H1 (cell line): Measurements from ENCODE around the gene TMEM200C. TPM values are rescaled to one million over a fixed set of nuclear protein-coding genes. Genes with fewer than 3 reads are reported as not detected.

ENCODE experiments used
- CTCF ChIA-PET: fragments of 300-600 bp; sonication (Branson Sonifier 250); formaldehyde crosslinking; loops from one replicate; lab custom pipeline; 2021; ENCODE audit not compliant: partially characterized antibody; lab: Charles Lee
- POLR2A ChIA-PET: fragments of 300-600 bp; sonication (Branson Sonifier 250); formaldehyde crosslinking; loops from one replicate; lab custom pipeline; 2021; ENCODE audit warnings: inconsistent platforms; ENCODE audit not compliant: partially characterized antibody; lab: Charles Lee
- DNase-seq, 2 experiments: peaks; one replicate each; pipeline versions ENCODE4 v3.0.0 to v3.0.0-alpha.2; 2010 to 2022; ENCODE audit warnings: low spot score in 2 of 2, low read depth in 1 of 2, mixed read lengths in 1 of 2
- FAIRE-seq: peaks from 2 replicates; lab custom pipeline; 2011; peaks lifted over from hg19 to GRCh38; lab: Jason Lieb, UNC
- H2AFZ ChIP-seq: 2 replicates; pipeline ENCODE4 v1.8.1; 2012; ENCODE audit warnings: low read length, inconsistent platforms
- H2AK5ac ChIP-seq: 2 replicates; pipeline ENCODE4 v1.6.1; 2013; ENCODE audit warnings: low read depth, low read length
- H2BK120ac ChIP-seq: replicated peaks from 2 replicates; pipeline ENCODE3; 2013; ENCODE audit warnings: low read depth, low read length, inconsistent platforms
- H2BK12ac ChIP-seq: 2 replicates; pipeline ENCODE4 v1.6.1; 2013; ENCODE audit warnings: low read depth, low read length
- H2BK15ac ChIP-seq: 2 replicates; pipeline ENCODE4 v1.6.1; 2013; ENCODE audit warnings: low read length
- H2BK20ac ChIP-seq: 2 replicates; pipeline ENCODE4 v1.6.1; 2013; ENCODE audit warnings: low read length
- H2BK5ac ChIP-seq: 2 replicates; pipeline ENCODE4 v1.6.1; 2013; ENCODE audit warnings: low read depth, low read length
- H3K14ac ChIP-seq: 2 replicates; pipeline ENCODE4 v1.6.1; 2013; ENCODE audit warnings: inconsistent platforms; ENCODE audit not compliant: insufficient read length
- H3K18ac ChIP-seq: 2 replicates; pipeline ENCODE4 v1.6.1; 2013; ENCODE audit warnings: low read length; ENCODE audit errors: extremely low read depth
- H3K23ac ChIP-seq: 2 replicates; pipeline ENCODE4 v1.6.1; 2013; ENCODE audit warnings: inconsistent platforms; ENCODE audit not compliant: insufficient read length
- H3K23me2 ChIP-seq: 2 replicates; pipeline ENCODE4 v1.6.1; 2013; ENCODE audit warnings: low read depth, low read length
- H3K27ac ChIP-seq: 2 replicates; pipeline ENCODE4 v1.6.1; 2011; ENCODE audit warnings: low read depth, low read length, inconsistent platforms
- H3K27me3 ChIP-seq, 4 experiments: replicated peaks in 1 of 4; 1 replicate in 1 of 4; 2 replicates in 3 of 4; pipeline versions ENCODE4 v1.6.1 to v1.8.1; 2011 to 2013; ENCODE audit warnings: low read length in 3 of 4, mild to moderate bottlenecking in 3 of 4, inconsistent platforms in 2 of 4, mixed read lengths in 2 of 4, moderate library complexity in 1 of 4; ENCODE audit not compliant: control insufficient read depth in 3 of 4, insufficient read depth in 3 of 4; ENCODE audit errors: extremely low read depth in 1 of 4
- H3K36me3 ChIP-seq, 4 experiments: 2 replicates each; pipeline versions ENCODE4 v1.6.1 to v1.8.1; 2011 to 2013; ENCODE audit warnings: mild to moderate bottlenecking in 4 of 4, low read length in 3 of 4, moderate library complexity in 2 of 4, control low read depth in 1 of 4, inconsistent platforms in 1 of 4; ENCODE audit not compliant: insufficient read depth in 4 of 4, control insufficient read depth in 2 of 4
- H3K4ac ChIP-seq: replicated peaks from 2 replicates; pipeline ENCODE3; 2013; ENCODE audit warnings: low read length, low read depth, mixed read lengths, inconsistent platforms; ENCODE audit not compliant: insufficient read length
- H3K4me1 ChIP-seq, 4 experiments: replicated peaks in 1 of 4; 1 replicate in 1 of 4; 2 replicates in 3 of 4; pipeline versions ENCODE4 v1.6.1 to v1.8.1; 2011 to 2013; ENCODE audit warnings: low read length in 3 of 4, inconsistent platforms in 2 of 4, mixed read lengths in 1 of 4; ENCODE audit not compliant: insufficient read depth in 4 of 4, control insufficient read depth in 3 of 4
- H3K4me2 ChIP-seq, 2 experiments: 2 replicates each; pipeline versions ENCODE4 v1.6.1 to v1.8.1; 2011 to 2013; ENCODE audit warnings: low read depth in 2 of 2, low read length in 2 of 2, control low read depth in 1 of 2, inconsistent platforms in 1 of 2, mild to moderate bottlenecking in 1 of 2; ENCODE audit not compliant: insufficient read depth in 1 of 2
- H3K4me3 ChIP-seq, 4 experiments: fragments of 200-600, 300-600 bp in 1 of 4; sonication (generic), shearing (Covaris generic), sonication (Bioruptor Twin) in 1 of 4; 2 replicates each; pipeline versions ENCODE4 v1.5.1 to v1.8.1; 2011 to 2016; ENCODE audit warnings: low read length in 4 of 4, low read depth in 3 of 4, control low read depth in 2 of 4, inconsistent platforms in 2 of 4, mild to moderate bottlenecking in 2 of 4, mixed read lengths in 1 of 4, moderate library complexity in 1 of 4; ENCODE audit not compliant: insufficient read depth in 2 of 4; ENCODE audit errors: extremely low read depth in 1 of 4
- H3K56ac ChIP-seq: replicated peaks from 2 replicates; pipeline ENCODE3; 2013; ENCODE audit warnings: low read depth, mild to moderate bottlenecking, mixed read lengths, low read length, inconsistent platforms; ENCODE audit not compliant: insufficient read length
- H3K79me1 ChIP-seq: 2 replicates; pipeline ENCODE4 v1.6.1; 2013; ENCODE audit warnings: low read depth, low read length, control low read depth
- H3K79me2 ChIP-seq, 2 experiments: 2 replicates each; pipeline versions ENCODE4 v1.6.1 to v1.8.1; 2012 to 2013; ENCODE audit warnings: low read length in 2 of 2, mild to moderate bottlenecking in 2 of 2, inconsistent platforms in 1 of 2; ENCODE audit not compliant: insufficient read depth in 2 of 2, control insufficient read depth in 1 of 2
- H3K9ac ChIP-seq, 4 experiments: replicated peaks in 1 of 4; 1 replicate in 1 of 4; 2 replicates in 3 of 4; pipeline versions ENCODE4 v1.6.1 to v1.8.1; 2011 to 2013; ENCODE audit warnings: low read depth in 3 of 4, low read length in 3 of 4, control low read depth in 2 of 4, mild to moderate bottlenecking in 2 of 4, moderate library complexity in 2 of 4, inconsistent platforms in 1 of 4; ENCODE audit errors: extremely low read depth in 1 of 4
- H3K9me3 ChIP-seq, 2 experiments: 2 replicates each; pipeline versions ENCODE4 v1.6.1 to v1.8.1; 2012 to 2013; ENCODE audit warnings: mild to moderate bottlenecking in 2 of 2, moderate library complexity in 2 of 2, control low read depth in 1 of 2, inconsistent platforms in 1 of 2, low read depth in 1 of 2, low read length in 1 of 2, mixed read lengths in 1 of 2; ENCODE audit not compliant: insufficient read depth in 2 of 2
- H4K20me1 ChIP-seq, 2 experiments: replicated peaks in 1 of 2; 2 replicates each; pipeline versions ENCODE3 to v1.8.1; 2011 to 2013; ENCODE audit warnings: inconsistent platforms in 2 of 2, low read length in 2 of 2, mild to moderate bottlenecking in 1 of 2; ENCODE audit not compliant: insufficient read depth in 2 of 2, control insufficient read depth in 1 of 2
- H4K5ac ChIP-seq: 2 replicates; pipeline ENCODE4 v1.6.1; 2013; ENCODE audit warnings: low read length, low read depth, mixed read lengths, inconsistent platforms; ENCODE audit not compliant: insufficient read length
- H4K8ac ChIP-seq: 2 replicates; pipeline ENCODE4 v1.8.0; 2013; ENCODE audit warnings: mild to moderate bottlenecking, moderate library complexity, low read length, inconsistent platforms; ENCODE audit not compliant: insufficient read depth; ENCODE audit errors: extremely low read depth
- H4K91ac ChIP-seq: replicated peaks from 2 replicates; pipeline ENCODE3; 2013; ENCODE audit warnings: low read length, mixed read lengths, inconsistent platforms; ENCODE audit not compliant: insufficient read length
- ASH2L ChIP-seq: fragments of 200-600, 300-600 bp; sonication (generic); IDR thresholded peaks from one replicate; pipeline ENCODE4 v1.7.1; 2017; ENCODE audit warnings: low read length
- BRCA1 ChIP-seq: IDR thresholded peaks from 2 replicates; pipeline ENCODE4 v1.6.1; 2012; ENCODE audit warnings: low read depth, low read length, improper control_type of control experiment
- GTF2F1 ChIP-seq: IDR thresholded peaks from 2 replicates; pipeline ENCODE4 v1.6.1; 2012; ENCODE audit warnings: low read depth, low read length, improper control_type of control experiment, borderline replicate concordance
- PHF8 ChIP-seq: fragments of 200-600 bp; sonication (generic); conservative IDR thresholded peaks from 2 replicates; pipeline ENCODE4 v1.7.1; 2012; ENCODE audit warnings: low read depth, mild to moderate bottlenecking, inconsistent platforms, low read length, moderate library complexity
- POLR2A ChIP-seq, 2 experiments: IDR thresholded peaks; 1 replicate in 1 of 2; 2 replicates in 1 of 2; pipeline ENCODE4 v1.6.1; 2011; ENCODE audit warnings: low read depth in 2 of 2, low read length in 2 of 2, mild to moderate bottlenecking in 2 of 2; ENCODE audit errors: control extremely low read depth in 1 of 2
- RAD21 ChIP-seq, 2 experiments: IDR thresholded peaks in 1 of 2; conservative IDR thresholded peaks in 1 of 2; 2 replicates each; pipeline ENCODE4 v1.6.1; 2011; ENCODE audit warnings: low read depth in 2 of 2, low read length in 2 of 2, improper control_type of control experiment in 1 of 2, inconsistent platforms in 1 of 2, mild to moderate bottlenecking in 1 of 2, moderate library complexity in 1 of 2
- RBBP5 ChIP-seq: IDR thresholded peaks from 2 replicates; pipeline ENCODE4 v1.7.1; 2012; ENCODE audit warnings: low read depth, mild to moderate bottlenecking, inconsistent platforms, low read length, moderate library complexity, borderline replicate concordance
- SIN3A ChIP-seq, 2 experiments: IDR thresholded peaks in 1 of 2; conservative IDR thresholded peaks in 1 of 2; 2 replicates each; pipeline ENCODE4 v1.6.1; 2011 to 2012; ENCODE audit warnings: low read length in 2 of 2, improper control_type of control experiment in 1 of 2, low read depth in 1 of 2, mild to moderate bottlenecking in 1 of 2
- SIRT6 ChIP-seq: IDR thresholded peaks from one replicate; pipeline ENCODE4 v1.7.1; 2012; ENCODE audit warnings: low read length, inconsistent platforms
- TAF1 ChIP-seq: IDR thresholded peaks from 2 replicates; pipeline ENCODE4 v1.6.1; 2011; ENCODE audit warnings: mild to moderate bottlenecking, low read depth, low read length
- TEAD4 ChIP-seq: IDR thresholded peaks from 2 replicates; pipeline ENCODE4 v1.6.1; 2012; ENCODE audit warnings: low read depth, low read length, inconsistent platforms, mixed read lengths
- WGBS, 2 experiments: shearing (Covaris generic) in 1 of 2; methylation state at CpG; one replicate each; pipeline versions ENCODE4 v1.1.6 to v1.1.7; 2013 to 2015; ENCODE audit warnings: low lambda C conversion rate in 2 of 2, mixed read lengths in 2 of 2, inconsistent platforms in 1 of 2, low coverage in 1 of 2, missing lambda C conversion rate in 1 of 2; ENCODE audit not compliant: insufficient replicate concordance in 2 of 2, insufficient coverage in 1 of 2, insufficient read length in 1 of 2; ENCODE audit errors: extremely low coverage in 1 of 2, missing lambda C conversion rate in 1 of 2; 5-methylcytosine and 5-hydroxymethylcytosine counted together
- polyA plus RNA-seq, 7 experiments: library from polyadenylated mRNA; depleted of rRNA in 3 of 7; stranded (reverse) in 5 of 7; unstranded in 2 of 7; fragments of >200 nt in 5 of 7; fragments of 200-250 nt in 2 of 7; gene quantifications; 1 replicate in 5 of 7; 2 replicates in 1 of 7; 4 replicates in 1 of 7; pipeline versions ENCODE4 v1.2.1 to v1.2.3, GENCODE V29; 2011 to 2013; ENCODE audit warnings: missing spikeins in 2 of 7, mixed read lengths in 2 of 7
- total RNA-seq: library from RNA; stranded (reverse); fragmentation: NEBNext Ultra II Directional; extraction: Animal tissue kit (Norgen Biotek cat#: 25700); gene quantifications from 2 replicates; pipeline ENCODE4 v1.2.1, GENCODE V29; 2021

TMEM200C gene
- total and polyA plus RNA-seq, 2 of the 8 experiments (the other 6 are each of a cell fraction or from before 2014, with no cell fraction given): 3.4 to 9.6 TPM

DNA sequence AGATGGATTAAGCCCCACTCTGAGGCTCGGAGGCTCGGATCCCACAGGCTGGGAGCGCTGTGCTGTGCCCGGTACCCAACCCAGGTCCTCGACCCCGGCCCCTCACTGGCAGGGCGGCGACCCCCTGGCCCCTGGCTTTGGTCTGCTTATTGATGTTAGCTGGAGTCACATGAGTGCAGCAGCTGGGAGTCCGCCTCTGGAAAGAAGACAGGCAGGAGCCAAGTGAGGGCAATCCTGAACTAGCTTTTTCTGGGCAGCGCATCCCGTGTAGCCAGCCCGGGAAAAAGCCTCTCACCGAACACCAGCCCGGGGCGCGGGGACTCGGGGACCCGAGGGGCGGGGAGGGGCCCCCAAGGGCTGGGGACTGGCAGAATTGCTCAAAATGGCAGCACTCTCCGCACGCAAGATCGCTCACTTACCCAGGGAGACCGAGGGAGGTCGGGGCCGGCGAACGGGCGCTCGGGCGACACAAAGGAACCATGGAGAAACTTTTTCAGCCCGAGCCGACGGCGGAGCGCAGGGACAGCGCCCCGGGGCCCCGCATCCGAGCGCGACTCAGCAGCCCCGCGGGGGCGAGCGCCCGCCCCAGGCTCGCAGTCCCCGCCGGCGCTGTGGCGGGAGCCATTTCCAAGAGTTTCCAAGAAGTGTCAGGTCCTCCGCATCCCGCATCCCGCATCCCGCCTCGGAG, 567 bp downstream of the TMEM200C start:
- no peaks in the 10 kb centered on the region for H3K79me1 ChIP-seq
- ChIA-PET CTCF (interaction anchor here (1.5 to 2.9 kb wide), 2 partner anchors 16 to 78 kb away, joined by 4 to 16 read pairs; no protein-coding TSS in a partner anchor), POLR2A (interaction anchor here (0.5 to 2.4 kb wide), 7 partner anchors 10 to 1409 kb away, joined by 3 to 10 read pairs (median 3); no protein-coding TSS in a partner anchor)
- H3K27ac ChIP-seq: peak overlapping the region; percentile 48; the same call in 1 of the 2 replicates
- no peak overlapping the region for H4K5ac ChIP-seq
- DNase-seq: peak in 1 of 2 experiments; percentile 77
- no peak overlapping the region for H3K14ac ChIP-seq
- H2BK15ac ChIP-seq: no peak overlapping the region; the same call in 1 of the 2 replicates
- H2BK5ac ChIP-seq: no peak overlapping the region
- peaks cover 2 to 15% (median 11%) of the 10 kb centered on the region in 4 experiments for H3K27me3 ChIP-seq
- H4K20me1 ChIP-seq: peaks cover 5% of the 10 kb centered on the region in 2 experiments
- no peak overlapping the region for H2BK120ac ChIP-seq
- H2BK12ac ChIP-seq: no peak overlapping the region
- H3K56ac ChIP-seq: peak overlapping the region; percentile 5
- H3K4me3 ChIP-seq: peak overlapping the region; percentile 57 to 74 (median 67)
- 2% methylated on average over 17 of the region's 56 CpGs; no CpG with 5 or more reads in 1 of the 2 experiments for WGBS, 2 experiments
- H3K4me1 ChIP-seq: peaks cover 0 to 21% (median 9%) of the 10 kb centered on the region in 4 experiments; a peak in 6 of 7 replicates
- H4K91ac ChIP-seq: no peak overlapping the region
- no peaks in the 10 kb centered on the region for H3K9me3 ChIP-seq
- H3K9ac ChIP-seq: peak overlapping the region; percentile 51 to 82 (median 78)
- H2AK5ac ChIP-seq: no peak overlapping the region
- 0 out of 4 replicates have a peak, but pooled peaks cover 0 to 6% of the 10 kb centered on the region in 2 experiments for H3K79me2 ChIP-seq
- H4K8ac ChIP-seq: peak overlapping the region; percentile 63; the same call in 1 of the 2 replicates
- no peak for FAIRE-seq
- H2AFZ ChIP-seq: peak overlapping the region; percentile 52; the same call in 1 of the 2 replicates
- H3K23me2 ChIP-seq: peaks cover 23% of the 10 kb centered on the region; the same call in 1 of the 2 replicates
- peak overlapping the region; percentile 9; the same call in 1 of the 2 replicates for H3K18ac ChIP-seq
- H3K4me2 ChIP-seq: peak overlapping the region; percentile 92 to 93
- H2BK20ac ChIP-seq: no peak overlapping the region
- no peak overlapping the region for H3K4ac ChIP-seq
- no peaks in the 10 kb centered on the region; a peak in 1 of 8 replicates for H3K36me3 ChIP-seq
- no peak overlapping the region for H3K23ac ChIP-seq
- TF ChIP-seq RBBP5 (peak; percentile 61; the same call in 1 of the 2 replicates), BRCA1 (no peak), GTF2F1 (no peak), TAF1 (peak; percentile 60), ASH2L (peak; percentile 35), PHF8 (no peak; the same call in none of the 2 replicates), POLR2A (IDR thresholded peaks at IDR 0.05; ENCODE audit: control extremely low read depth in 1 of 2, low read depth in 2 of 2, low read length in 2 of 2) (peak in 1 of 2 experiments; percentile 71; a peak in 2 of 3 replicates), SIN3A (conservative IDR thresholded peaks at IDR 0.05 in 1 of 2, IDR thresholded peaks at IDR 0.05 in 1 of 2; ENCODE audit: low read depth in 1 of 2, low read length in 2 of 2) (0 out of 4 replicates have a peak, but pooled peaks of 1 of the 2 experiments have one; percentile 63), SIRT6 (no peak), TEAD4 (no peak), RAD21 (IDR thresholded peaks at IDR 0.05 in 1 of 2, conservative IDR thresholded peaks at IDR 0.05 in 1 of 2; ENCODE audit: low read depth in 2 of 2, low read length in 2 of 2) (no peak)
